ENCODE measurements around the gene C6orf62.

GRCh38 chr6:24668997-24669361 is 50.0 kb downstream of the C6orf62 start:
- TF ChIP-seq CREB5 (CRISPR knock-in tag; IDR thresholded peaks at IDR 0.05; ENCODE audit: low read depth) (no peak), OSR1 (CRISPR knock-in tag; IDR thresholded peaks at IDR 0.05) (no peak), CSRNP3 (CRISPR knock-in tag; IDR thresholded peaks at IDR 0.05) (no peak), ZNF70 (CRISPR knock-in tag; IDR thresholded peaks at IDR 0.05) (no peak), RARB (CRISPR knock-in tag; IDR thresholded peaks at IDR 0.05) (no peak)

Measured in SK-N-SH treated with all-trans-retinoic acid at 6 μM for 48 hours (cell line).